PC-3 (cell line): ENCODE data around the gene KLHL30. TPM values are rescaled to one million over a fixed set of nuclear protein-coding genes. Genes with fewer than 3 reads are reported as not detected.

Experiments
- ATAC-seq: fragments of 200-7000 bp; cut with Tn5 transposase; 2 replicates; pipeline ENCODE4 v1.9.1; 2020; ENCODE audit warnings: mild to moderate bottlenecking, moderate library complexity
- BruUV-seq: library from RNA; stranded (reverse); fragments of 400-500 nt; replicated peaks from 2 replicates; lab custom pipeline; 2021; lab: Mats Ljungman, UMichigan
- CTCF ChIA-PET: fragments of 300-600 bp; sonication (Branson Sonifier 250); formaldehyde crosslinking; loops from one replicate; lab custom pipeline; 2022; ENCODE audit warnings: antibody characterized with exemption; lab: Charles Lee
- POLR2A ChIA-PET: fragments of 300-600 bp; sonication (Branson Sonifier 250); formaldehyde crosslinking; loops from one replicate; lab custom pipeline; 2022; ENCODE audit warnings: antibody characterized with exemption; ENCODE audit not compliant: unreplicated experiment; lab: Charles Lee
- DNase-seq: peaks from one replicate; pipeline ENCODE4 v3.0.0-alpha.2; 2015
- H2AFZ ChIP-seq: fragments of 300-600 bp; sonication (generic); 2 replicates; pipeline ENCODE4 v1.6.0; 2016; ENCODE audit warnings: antibody characterized with exemption, low read length
- H3F3A ChIP-seq: fragments of 300-600 bp; sonication (generic); one replicate; pipeline ENCODE4 v1.6.0; 2017; ENCODE audit warnings: antibody characterized with exemption, low read length, control low read depth, mild to moderate bottlenecking; ENCODE audit not compliant: unreplicated experiment
- H3K27ac ChIP-seq: fragments of 300-600 bp; sonication (generic); 2 replicates; pipeline ENCODE4 v1.5.1; 2016; ENCODE audit warnings: mild to moderate bottlenecking, low read length
- H3K27me3 ChIP-seq: fragments of 300-600 bp; sonication (generic); 2 replicates; pipeline ENCODE4 v1.6.1; 2016; ENCODE audit warnings: low read length, mixed read lengths
- H3K36me3 ChIP-seq: fragments of 300-600 bp; sonication (generic); 2 replicates; pipeline ENCODE4 v1.6.1; 2016; ENCODE audit warnings: low read depth, mixed run types, low read length, mixed read lengths
- H3K4me1 ChIP-seq: fragments of 300-600 bp; sonication (generic); 2 replicates; pipeline ENCODE4 v1.5.1; 2016; ENCODE audit warnings: low read length; ENCODE audit not compliant: insufficient read depth
- H3K4me2 ChIP-seq: fragments of 300-600 bp; sonication (generic); 2 replicates; pipeline ENCODE4 v1.6.0; 2016; ENCODE audit warnings: low read length
- H3K4me3 ChIP-seq: fragments of 300-600 bp; sonication (generic); 2 replicates; pipeline ENCODE4 v1.5.1; 2016; ENCODE audit warnings: mild to moderate bottlenecking, low read length, mixed read lengths
- H3K79me2 ChIP-seq: fragments of 300-600 bp; sonication (generic); 2 replicates; pipeline ENCODE4 v1.6.1; 2017; ENCODE audit warnings: low read length, mixed read lengths
- H3K9ac ChIP-seq: fragments of 300-600 bp; sonication (generic); 2 replicates; pipeline ENCODE4 v1.6.0; 2016; ENCODE audit warnings: mild to moderate bottlenecking, low read length
- H3K9me2 ChIP-seq: fragments of 300-600 bp; sonication (generic); replicated peaks from 2 replicates; pipeline ENCODE4 v1.6.1; 2016; ENCODE audit warnings: mixed run types, low read length, mixed read lengths
- H3K9me3 ChIP-seq: fragments of 300-600 bp; sonication (generic); 2 replicates; pipeline ENCODE4 v1.6.1; 2016; ENCODE audit warnings: low read length, mixed read lengths
- H4K20me1 ChIP-seq: fragments of 300-600 bp; sonication (generic); 2 replicates; pipeline ENCODE4 v1.6.1; 2016; ENCODE audit warnings: low read length, mixed read lengths
- CTCF ChIP-seq: fragments of 300-600 bp; sonication (generic); conservative IDR thresholded peaks from 2 replicates; pipeline ENCODE4 v1.5.1; 2017; ENCODE audit warnings: antibody characterized with exemption, low read depth, mild to moderate bottlenecking, low read length
- EZH2 ChIP-seq: fragments of 300-600 bp; sonication (generic); IDR thresholded peaks from one replicate; pipeline ENCODE4 v1.6.1; 2017; ENCODE audit warnings: antibody characterized with exemption, mild to moderate bottlenecking, low read length; ENCODE audit not compliant: unreplicated experiment
- EZH2phosphoT487 ChIP-seq: fragments of 300-600 bp; sonication (generic); IDR thresholded peaks from 2 replicates; pipeline ENCODE4 v1.6.1; 2018; ENCODE audit warnings: mild to moderate bottlenecking, antibody characterized with exemption, low read length, borderline replicate concordance
- intact Hi-C: fragments of 100-400 bp; cut with micrococcal nuclease; formaldehyde crosslinking; loops from 2 replicates; pipeline ENCODE4 v1.9.0; 2023
- total RNA-seq: library from RNA; depleted of rRNA; stranded (reverse); fragments of >200 nt; gene quantifications from 2 replicates; pipeline ENCODE4 v1.2.3, GENCODE V29; 2014

KLHL30 gene
- total RNA-seq, 1 experiment from 2014 or later, result not detected

DNA sequence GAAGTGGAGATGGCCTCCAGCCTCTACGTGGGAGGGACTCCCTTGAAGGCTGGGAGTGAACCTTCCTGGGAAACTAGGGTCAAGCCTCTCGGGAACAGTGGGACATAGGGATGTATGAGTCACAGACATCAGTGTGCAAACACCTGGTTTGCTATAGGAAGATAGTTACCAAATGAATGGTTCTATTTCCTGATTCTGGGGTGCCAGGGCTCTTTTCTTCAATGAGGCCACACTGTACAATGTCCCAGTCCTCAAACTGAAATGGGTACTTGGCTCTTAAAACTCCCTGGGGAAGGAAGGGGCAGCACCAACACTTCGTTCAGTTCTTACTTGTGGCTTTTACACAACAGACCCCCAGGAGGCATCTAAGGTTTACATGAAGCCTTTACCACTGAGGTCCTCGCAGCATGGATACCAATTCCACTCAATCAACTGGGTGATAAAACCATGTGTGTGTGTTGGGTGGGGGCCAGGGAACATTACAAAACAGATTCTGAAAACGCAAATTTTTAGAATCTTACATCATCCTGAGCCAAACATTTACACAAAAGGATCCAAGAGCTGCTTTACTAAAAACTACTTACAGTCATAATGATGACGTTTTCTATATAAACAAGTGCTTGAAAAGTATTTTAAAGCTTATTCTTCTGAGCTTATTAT lies 30.7 kb downstream of the KLHL30 start:
- H3F3A ChIP-seq, result no peaks in the 10 kb centered on the region
- H3K4me1 ChIP-seq, result peaks cover 25% of the 10 kb centered on the region
- CTCF ChIA-PET, result no interaction called here
- DNase-seq, result peak; percentile 29
- H3K27ac ChIP-seq, result peak overlapping the region; percentile 73
- H3K9me3 ChIP-seq, result no peaks in the 10 kb centered on the region
- H3K9me2 ChIP-seq, result no peaks in the 10 kb centered on the region
- no peak overlapping the region for H2AFZ ChIP-seq
- H3K27me3 ChIP-seq, result no peaks in the 10 kb centered on the region
- peak; percentile 20; the same call in 1 of the 2 replicates for ATAC-seq
- no peak overlapping the region for H3K4me3 ChIP-seq
- no peak for TF ChIP-seq CTCF
- TF ChIP-seq EZH2, result no peak
- no peak for TF ChIP-seq EZH2phosphoT487
- BruUV-seq, result TSS peak; percentile 66
- H4K20me1 ChIP-seq, result no peaks in the 10 kb centered on the region
- peaks cover 9% of the 10 kb centered on the region; the same call in 1 of the 2 replicates for H3K36me3 ChIP-seq
- H3K4me2 ChIP-seq, result no peak overlapping the region
- intact Hi-C loops, result no loop called here
- no peak overlapping the region for H3K9ac ChIP-seq
- H3K79me2 ChIP-seq, result no peaks in the 10 kb centered on the region
- POLR2A ChIA-PET, result no interaction called here

DNA sequence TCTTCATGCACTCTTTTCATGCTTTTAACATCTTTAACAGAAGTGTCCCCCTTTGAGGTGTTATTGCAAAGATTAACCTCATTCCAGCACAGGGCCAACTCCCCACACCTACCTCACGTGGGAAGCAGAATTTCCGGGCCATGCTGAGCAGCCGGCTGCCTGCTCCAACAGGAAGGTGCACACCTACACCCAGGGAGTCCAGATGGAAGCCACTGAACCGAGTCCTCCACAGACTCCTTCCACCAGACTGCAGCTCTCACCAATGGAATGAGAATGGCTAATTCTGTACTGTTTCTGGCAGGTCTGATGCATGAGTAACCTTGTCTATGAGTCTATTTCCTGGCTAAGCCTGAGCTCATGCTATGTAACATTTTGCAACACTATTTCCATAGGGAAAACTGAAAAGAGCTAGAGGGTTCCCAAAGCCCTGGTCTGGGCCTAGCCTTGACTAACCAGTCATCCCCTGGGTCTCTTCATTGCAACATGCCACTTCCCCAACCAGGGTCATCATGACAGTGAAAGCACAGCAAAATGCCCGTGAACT lies 31.3 kb downstream of the KLHL30 start:
- DNase-seq, result peak; percentile 70
- ChIA-PET POLR2A (no interaction called here), CTCF (no interaction called here)
- Histone ChIP-seq H3K9me3 (no peaks in the 10 kb centered on the region), H3K4me1 (peaks cover 25% of the 10 kb centered on the region), H3K36me3 (peaks cover 14% of the 10 kb centered on the region; the same call in 1 of the 2 replicates), H2AFZ (no peak overlapping the region), H3K9me2 (no peaks in the 10 kb centered on the region), H4K20me1 (no peaks in the 10 kb centered on the region), H3K4me2 (no peak overlapping the region), H3K27ac (peak overlapping the region; percentile 73), H3K4me3 (no peak overlapping the region), H3K9ac (0 out of 2 replicates have a peak overlapping the region, but pooled peaks have one; percentile 10), H3K27me3 (no peaks in the 10 kb centered on the region), H3K79me2 (no peaks in the 10 kb centered on the region), H3F3A (no peaks in the 10 kb centered on the region)
- intact Hi-C loops, result no loop called here
- BruUV-seq, result no TSS peak
- TF ChIP-seq EZH2 (no peak), CTCF (no peak), EZH2phosphoT487 (no peak)
- ATAC-seq, result peak; percentile 84
